ENCODE measurements around the gene C3orf80.

DNA sequence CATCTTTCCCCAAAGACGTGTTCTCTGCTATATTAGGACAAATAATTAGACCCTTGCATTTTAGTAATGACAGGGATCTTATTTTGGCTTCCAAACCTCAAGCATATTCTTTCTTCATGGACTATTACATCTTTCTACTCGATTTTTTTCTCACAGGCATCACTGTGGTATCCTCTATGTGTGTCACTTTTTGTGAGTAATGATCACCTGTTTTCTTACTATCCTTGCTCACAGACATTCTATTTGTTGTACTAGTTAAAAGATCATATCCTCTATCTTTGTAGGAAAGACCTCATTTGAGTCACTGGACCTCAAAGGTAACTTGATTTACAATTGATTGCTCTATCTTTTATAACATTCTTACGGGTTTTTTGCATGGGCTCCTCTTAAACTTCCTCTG is 6.8 kb downstream of the C3orf80 start:
- TF ChIP-seq, protein P1, sequence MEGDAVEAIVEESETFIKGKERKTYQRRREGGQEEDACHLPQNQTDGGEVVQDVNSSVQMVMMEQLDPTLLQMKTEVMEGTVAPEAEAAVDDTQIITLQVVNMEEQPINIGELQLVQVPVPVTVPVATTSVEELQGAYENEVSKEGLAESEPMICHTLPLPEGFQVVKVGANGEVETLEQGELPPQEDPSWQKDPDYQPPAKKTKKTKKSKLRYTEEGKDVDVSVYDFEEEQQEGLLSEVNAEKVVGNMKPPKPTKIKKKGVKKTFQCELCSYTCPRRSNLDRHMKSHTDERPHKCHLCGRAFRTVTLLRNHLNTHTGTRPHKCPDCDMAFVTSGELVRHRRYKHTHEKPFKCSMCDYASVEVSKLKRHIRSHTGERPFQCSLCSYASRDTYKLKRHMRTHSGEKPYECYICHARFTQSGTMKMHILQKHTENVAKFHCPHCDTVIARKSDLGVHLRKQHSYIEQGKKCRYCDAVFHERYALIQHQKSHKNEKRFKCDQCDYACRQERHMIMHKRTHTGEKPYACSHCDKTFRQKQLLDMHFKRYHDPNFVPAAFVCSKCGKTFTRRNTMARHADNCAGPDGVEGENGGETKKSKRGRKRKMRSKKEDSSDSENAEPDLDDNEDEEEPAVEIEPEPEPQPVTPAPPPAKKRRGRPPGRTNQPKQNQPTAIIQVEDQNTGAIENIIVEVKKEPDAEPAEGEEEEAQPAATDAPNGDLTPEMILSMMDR (IDR thresholded peaks at IDR 0.05) = no peak
- no peak for TF ChIP-seq POLR2A (IDR thresholded peaks at IDR 0.05)
